GM23338 (cell line): ENCODE measurements around the gene MYCBP2. TPM values are rescaled to one million over a fixed set of nuclear protein-coding genes. Genes with fewer than 3 reads are reported as not detected.

Experiments
- ATAC-seq: fragments of 200-7000 bp; cut with Tn5 transposase; 3 replicates; pipeline ENCODE4 v1.9.1; 2020
- DNase-seq: peaks from one replicate; pipeline ENCODE4 v3.0.0-alpha.2; 2015; ENCODE audit warnings: low spot score
- H2AFZ ChIP-seq: fragments of 200-600 bp; sonication (generic); 2 replicates; pipeline ENCODE4 v1.8.0; 2016; ENCODE audit warnings: antibody characterized with exemption, mild to moderate bottlenecking, moderate library complexity
- H3F3A ChIP-seq: fragments of 200-600 bp; sonication (generic); replicated peaks from 2 replicates; pipeline ENCODE4 v1.8.0; 2017; ENCODE audit warnings: antibody characterized with exemption, mixed run types, low read depth
- H3K27ac ChIP-seq: fragments of 200-600 bp; sonication (generic); 2 replicates; pipeline ENCODE4 v1.6.1; 2016; ENCODE audit warnings: low read depth
- H3K27me3 ChIP-seq: fragments of 200-600 bp; sonication (generic); 2 replicates; pipeline ENCODE4 v1.8.0; 2016; ENCODE audit warnings: mild to moderate bottlenecking, mixed run types, moderate library complexity; ENCODE audit not compliant: insufficient read depth
- H3K36me3 ChIP-seq: fragments of 200-600 bp; sonication (generic); 2 replicates; pipeline ENCODE4 v1.8.0; 2016; ENCODE audit warnings: mild to moderate bottlenecking; ENCODE audit not compliant: insufficient read depth
- H3K4me1 ChIP-seq: fragments of 200-600 bp; sonication (generic); 2 replicates; pipeline ENCODE4 v1.8.0; 2016; ENCODE audit warnings: mild to moderate bottlenecking, moderate library complexity; ENCODE audit not compliant: insufficient read depth
- H3K4me2 ChIP-seq: fragments of 200-600 bp; sonication (generic); 2 replicates; pipeline ENCODE4 v1.7.1; 2017; ENCODE audit warnings: mixed run types
- H3K4me3 ChIP-seq: fragments of 200-600 bp; sonication (generic); 2 replicates; pipeline ENCODE4 v1.6.1; 2016; ENCODE audit warnings: mixed run types
- H3K79me2 ChIP-seq: fragments of 200-600 bp; sonication (generic); replicated peaks from 2 replicates; pipeline ENCODE4 v1.8.0; 2017; ENCODE audit warnings: mild to moderate bottlenecking; ENCODE audit not compliant: insufficient read depth
- H3K9me2 ChIP-seq: fragments of 200-600 bp; sonication (generic); 2 replicates; pipeline ENCODE4 v1.8.0; 2017; ENCODE audit not compliant: insufficient read depth
- H4K20me1 ChIP-seq: fragments of 200-600 bp; sonication (generic); replicated peaks from 2 replicates; pipeline ENCODE4 v1.8.0; 2017; ENCODE audit warnings: mild to moderate bottlenecking; ENCODE audit not compliant: insufficient read depth
- H3K27ac Mint-ChIP-seq: 2 replicates; pipeline ENCODE4 v1.8.0; 2020; ENCODE audit warnings: inconsistent platforms, mild to moderate bottlenecking, moderate library complexity, mixed read lengths
- H3K27me3 Mint-ChIP-seq: 3 replicates; pipeline ENCODE4 v1.8.0; 2022; ENCODE audit warnings: low read depth, mild to moderate bottlenecking, moderate library complexity, mixed read lengths, inconsistent platforms; ENCODE audit not compliant: insufficient read depth, poor library complexity
- H3K36me3 Mint-ChIP-seq: 3 replicates; pipeline ENCODE4 v1.8.0; 2021; ENCODE audit warnings: low read depth, mild to moderate bottlenecking, inconsistent platforms, moderate library complexity, mixed read lengths
- H3K4me1 Mint-ChIP-seq: 3 replicates; pipeline ENCODE4 v1.8.0; 2020; ENCODE audit warnings: mild to moderate bottlenecking, inconsistent platforms, mixed read lengths
- H3K4me3 Mint-ChIP-seq: 3 replicates; pipeline ENCODE4 v1.8.0; 2021; ENCODE audit warnings: moderate library complexity, mild to moderate bottlenecking, inconsistent platforms, mixed read lengths
- H3K9me3 Mint-ChIP-seq: 3 replicates; pipeline ENCODE4 v1.8.0; 2020; ENCODE audit warnings: moderate library complexity, mild to moderate bottlenecking, inconsistent platforms, mixed read lengths
- CREB1 ChIP-seq: fragments of 250-450 bp; sonication (Bioruptor Pico); IDR thresholded peaks from 2 replicates; pipeline ENCODE4 v1.5.0; 2020; ENCODE audit warnings: low read depth, mild to moderate bottlenecking, moderate library complexity
- CTCF ChIP-seq, 2 experiments: fragments of 200-600 bp in 1 of 2; sonication (generic) in 1 of 2; conservative IDR thresholded peaks; 2 replicates each; pipeline versions ENCODE4 v1.5.1 to v1.6.1; 2016 to 2017; ENCODE audit warnings: antibody characterized with exemption in 2 of 2, low read depth in 2 of 2, mild to moderate bottlenecking in 2 of 2, moderate library complexity in 1 of 2
- ETS1 ChIP-seq: IDR thresholded peaks from 2 replicates; pipeline ENCODE4 v1.6.1; 2016; ENCODE audit warnings: antibody characterized with exemption
- EZH2 ChIP-seq: fragments of 200-600 bp; sonication (generic); IDR thresholded peaks from one replicate; pipeline ENCODE4 v1.8.0; 2017; ENCODE audit warnings: antibody characterized with exemption, mild to moderate bottlenecking, low read depth; ENCODE audit not compliant: unreplicated experiment
- EZH2phosphoT487 ChIP-seq: fragments of 200-600 bp; sonication (generic); IDR thresholded peaks from one replicate; pipeline ENCODE4 v1.8.1; 2018; ENCODE audit warnings: antibody characterized with exemption; ENCODE audit not compliant: unreplicated experiment
- JUNB ChIP-seq: IDR thresholded peaks from one replicate; pipeline ENCODE4 v1.6.1; 2016; ENCODE audit warnings: antibody characterized with exemption; ENCODE audit not compliant: unreplicated experiment
- NANOG ChIP-seq: IDR thresholded peaks from 2 replicates; pipeline ENCODE4 v1.6.1; 2016; ENCODE audit warnings: antibody characterized with exemption, borderline replicate concordance
- POLR2AphosphoS5 ChIP-seq: IDR thresholded peaks from 2 replicates; pipeline ENCODE4 v1.6.1; 2016; ENCODE audit warnings: antibody characterized with exemption, low read depth
- REST ChIP-seq: IDR thresholded peaks from one replicate; pipeline ENCODE4 v1.6.1; 2018; ENCODE audit warnings: antibody characterized with exemption; ENCODE audit not compliant: unreplicated experiment
- STAT1 ChIP-seq: IDR thresholded peaks from one replicate; pipeline ENCODE4 v1.6.1; 2016; ENCODE audit warnings: antibody characterized with exemption; ENCODE audit not compliant: unreplicated experiment
- ZNF114 ChIP-seq: fragments of 250-450 bp; sonication (Bioruptor Pico); IDR thresholded peaks from 2 replicates; pipeline ENCODE4 v1.5.0; 2020; ENCODE audit warnings: mild to moderate bottlenecking, moderate library complexity
- ZNF331 ChIP-seq: fragments of 250-450 bp; sonication (Bioruptor Pico); IDR thresholded peaks from 2 replicates; pipeline ENCODE4 v1.5.0; 2020; ENCODE audit warnings: low read depth, mild to moderate bottlenecking, moderate library complexity
- ZNF462 ChIP-seq: fragments of 250-450 bp; sonication (Bioruptor Pico); IDR thresholded peaks from 2 replicates; pipeline ENCODE4 v1.5.0; 2020; ENCODE audit warnings: mild to moderate bottlenecking, moderate library complexity
- polyA plus RNA-seq: library from polyadenylated mRNA; unstranded; fragments of >200 nt; fragmentation: Nextera tagmentation; extraction: Ambion mirVana; gene quantifications from 2 replicates; pipeline ENCODE4 v1.2.1, GENCODE V29; 2016
- total RNA-seq: library from RNA; depleted of rRNA; stranded (reverse); fragments of >200 nt; shearing (Covaris generic); gene quantifications from 2 replicates; pipeline ENCODE4 v1.2.3, GENCODE V29; 2014

MYCBP2 gene
- total and polyA plus RNA-seq, 2 experiments from 2014 or later, result 54.6 to 77.2 TPM

- Histone ChIP-seq H2AFZ (no peak overlapping the region), H4K20me1 (no peaks in the 10 kb centered on the region), H3K4me1 (no peaks in the 10 kb centered on the region; the same call in 1 of the 2 replicates), H3F3A (no peaks in the 10 kb centered on the region), H3K9me2 (no peaks in the 10 kb centered on the region), H3K36me3 (no peaks in the 10 kb centered on the region), H3K4me2 (no peak overlapping the region), H3K27ac (peak overlapping the region; percentile 64; the same call in 1 of the 2 replicates), H3K79me2 (no peaks in the 10 kb centered on the region), H3K27me3 (no peaks in the 10 kb centered on the region), H3K4me3 (no peak overlapping the region)
- DNase-seq (peak; percentile 7), ATAC-seq (no peak)
- H3K4me3 Mint-ChIP-seq, result no peak overlapping the region
- H3K27ac Mint-ChIP-seq, result peak overlapping the region; percentile 11; the same call in 1 of the 2 replicates
- peaks cover 3% of the 10 kb centered on the region for H3K27me3 Mint-ChIP-seq
- peaks cover 17% of the 10 kb centered on the region; the same call in 2 of the 3 replicates for H3K36me3 Mint-ChIP-seq
- H3K4me1 Mint-ChIP-seq, result peaks cover 13% of the 10 kb centered on the region; the same call in 2 of the 3 replicates
- H3K9me3 Mint-ChIP-seq, result peaks cover 2% of the 10 kb centered on the region; the same call in 2 of the 3 replicates
- TF ChIP-seq STAT1 (no peak), NANOG (no peak), EZH2 (no peak), EZH2phosphoT487 (no peak), JUNB (no peak), ETS1 (no peak), CTCF (conservative IDR thresholded peaks at IDR 0.05; ENCODE audit: low read depth in 2 of 2) (no peak), ZNF462 (no peak), POLR2AphosphoS5 (no peak), CREB1 (no peak), REST (no peak), ZNF114 (no peak), ZNF331 (CRISPR knock-in tag) (no peak)
Observed at GRCh38 chr13:77207943-77208342, 119.0 kb downstream of the MYCBP2 start.
